HEK293 (cell line): ENCODE results near the gene SESTD1.

Experiments
- CTCF ChIP-seq: fragments of 450-650 bp; formaldehyde crosslinking; IDR thresholded peaks from 2 replicates; pipeline ENCODE4 v1.5.1; 2016; ENCODE audit warnings: missing biosample characterization, missing genetic modification characterization
- TCF7L2 ChIP-seq: IDR thresholded peaks from 2 replicates; pipeline ENCODE4 v1.6.1; 2011; ENCODE audit warnings: low read depth, mild to moderate bottlenecking, inconsistent platforms, low read length, moderate library complexity, borderline replicate concordance
- ZBTB7A ChIP-seq: fragments of 450-650 bp; formaldehyde crosslinking; IDR thresholded peaks from 2 replicates; pipeline ENCODE4 v1.5.1; 2016; ENCODE audit warnings: low read depth, missing biosample characterization, missing genetic modification characterization
- ZNF146 ChIP-seq: fragments of 450-650 bp; formaldehyde crosslinking; IDR thresholded peaks from 2 replicates; pipeline ENCODE4 v1.5.1; 2016; ENCODE audit warnings: missing biosample characterization, missing genetic modification characterization
- ZNF830 ChIP-seq: fragments of 450-650 bp; IDR thresholded peaks from 2 replicates; pipeline ENCODE4 v1.5.0; 2018; ENCODE audit warnings: missing biosample characterization, missing genetic modification characterization, low read depth, mild to moderate bottlenecking, moderate library complexity

- TF ChIP-seq ZNF146 = no peak
- TF ChIP-seq CTCF = no peak
- TF ChIP-seq ZBTB7A = no peak
- no peak for TF ChIP-seq TCF7L2
- no peak for TF ChIP-seq ZNF830 (tag by site-specific recombination)
Measured at GRCh38 chr2:179275253-179276012, 10.8 kb upstream of the SESTD1 start.
